AG10803 (cell line): ENCODE data around the gene MND1.
A peak's percentile ranks its signal among the peaks of the same experiment; 100 is the strongest.

Experiments used
- DNase-seq: peaks from one replicate; pipeline ENCODE4 v3.0.0; 2010; ENCODE audit warnings: low read depth
- H3K4me3 ChIP-seq: 2 replicates; pipeline ENCODE4 v1.5.1; 2011; ENCODE audit warnings: mild to moderate bottlenecking, low read length, control low read depth
- CTCF ChIP-seq: conservative IDR thresholded peaks from 2 replicates; pipeline ENCODE4 v1.5.1; 2011; ENCODE audit warnings: mild to moderate bottlenecking, low read length, control low read depth, inconsistent platforms

MND1 gene

GRCh38 chr4:153375303-153375702 is 30.8 kb downstream of the MND1 start:
- TF ChIP-seq CTCF = no peak
- DNase-seq = peak; percentile 21
- H3K4me3 ChIP-seq = no peak overlapping the region

- no peak overlapping the region for H3K4me3 ChIP-seq
- no peak for TF ChIP-seq CTCF
- DNase-seq = peak; percentile 28
These were observed 38.6 kb downstream of the MND1 start for GRCh38 chr4:153383131-153383530.

GRCh38 chr4:153384160-153384559 is 39.7 kb downstream of the MND1 start:
- no peak for TF ChIP-seq CTCF
- DNase-seq = no peak
- no peak overlapping the region for H3K4me3 ChIP-seq

GRCh38 chr4:153385784-153386183 is 41.3 kb downstream of the MND1 start:
- H3K4me3 ChIP-seq = no peak overlapping the region
- no peak for TF ChIP-seq CTCF
- no peak for DNase-seq

GRCh38 chr4:153387981-153388380 is 43.5 kb downstream of the MND1 start:
- H3K4me3 ChIP-seq = no peak overlapping the region
- DNase-seq = no peak
- TF ChIP-seq CTCF = no peak

GRCh38 chr4:153393397-153393796 is 48.9 kb downstream of the MND1 start:
- H3K4me3 ChIP-seq = no peak overlapping the region
- TF ChIP-seq CTCF = no peak
- peak; percentile 70 for DNase-seq

GRCh38 chr4:153394945-153395344 is 50.5 kb downstream of the MND1 start:
- no peak overlapping the region for H3K4me3 ChIP-seq
- no peak for TF ChIP-seq CTCF
- DNase-seq = no peak
